Natural killer cell (primary cell): Measurements from ENCODE around the gene GRIK5. TPM values are rescaled to one million over a fixed set of nuclear protein-coding genes. Genes with fewer than 3 reads are reported as not detected.

Experiments used
- ATAC-seq, 3 donors: fragments of 150-1000 bp in 2 of 3; fragments of 200-7000 bp in 1 of 3; cut with Tn5 transposase; 1 replicate in 1 of 3; 2 replicates in 2 of 3; pipeline ENCODE4 v1.10.0; 2021; ENCODE audit warnings: mild to moderate bottlenecking in 2 of 3, moderate library complexity in 2 of 3
- DNase-seq, 2 donors: peaks; one replicate each; pipeline versions ENCODE4 v3.0.0 to v3.0.0-alpha.2; 2013 to 2021; ENCODE audit warnings: mixed read lengths in 1 of 2
- H3K27ac ChIP-seq: one replicate; pipeline ENCODE4 v1.5.1; 2013; ENCODE audit warnings: mild to moderate bottlenecking, low read length
- H3K27me3 ChIP-seq: one replicate; pipeline ENCODE4 v1.6.1; 2013; ENCODE audit warnings: low read length; ENCODE audit not compliant: control insufficient read depth, insufficient read depth
- H3K36me3 ChIP-seq: one replicate; pipeline ENCODE4 v1.6.1; 2013; ENCODE audit warnings: low read length; ENCODE audit not compliant: control insufficient read depth, insufficient read depth
- H3K4me1 ChIP-seq: one replicate; pipeline ENCODE4 v1.6.1; 2013; ENCODE audit warnings: low read length; ENCODE audit not compliant: control insufficient read depth, insufficient read depth
- H3K4me3 ChIP-seq: one replicate; pipeline ENCODE4 v1.5.1; 2013; ENCODE audit warnings: low read length
- H3K9me3 ChIP-seq: one replicate; pipeline ENCODE4 v1.6.1; 2013; ENCODE audit warnings: low read length; ENCODE audit not compliant: control insufficient read depth, insufficient read depth
- H3K27ac Mint-ChIP-seq, 2 donors: one replicate each; pipeline ENCODE4 v1.8.0; 2022; ENCODE audit warnings: mild to moderate bottlenecking in 2 of 2, mixed read lengths in 2 of 2, moderate library complexity in 1 of 2
- H3K27me3 Mint-ChIP-seq, 2 donors: one replicate each; pipeline ENCODE4 v1.8.0; 2022; ENCODE audit warnings: low read depth in 2 of 2, mixed read lengths in 2 of 2
- H3K36me3 Mint-ChIP-seq: one replicate; pipeline ENCODE4 v1.8.0; 2022; ENCODE audit warnings: mixed read lengths
- H3K4me1 Mint-ChIP-seq, 2 donors: one replicate each; pipeline ENCODE4 v1.8.0; 2022; ENCODE audit warnings: mixed read lengths in 2 of 2
- H3K4me3 Mint-ChIP-seq: one replicate; pipeline ENCODE4 v1.8.0; 2022; ENCODE audit warnings: mild to moderate bottlenecking, moderate library complexity, mixed read lengths
- H3K9me3 Mint-ChIP-seq, 2 donors: one replicate each; pipeline ENCODE4 v1.8.0; 2022; ENCODE audit warnings: mixed read lengths in 2 of 2
- CTCF ChIP-seq: fragments of 200-600 bp; IDR thresholded peaks from one replicate; pipeline ENCODE4 v1.8.0; 2022; ENCODE audit warnings: antibody characterized with exemption
- WGBS: methylation state at CpG from one replicate; pipeline ENCODE4 v1.1.7; 2013; ENCODE audit warnings: missing lambda C conversion rate; ENCODE audit not compliant: insufficient coverage; 5-methylcytosine and 5-hydroxymethylcytosine counted together
- intact Hi-C: fragments of 100-400 bp; cut with micrococcal nuclease; formaldehyde crosslinking; loops from one replicate; pipeline ENCODE4 v1.14.2; 2022
- total RNA-seq, 4 donors: library from RNA; stranded (reverse); fragments of 120-200 nt in 1 of 4; gene quantifications; one replicate each; pipeline versions ENCODE4 v1.2.3 to v1.2.4, GENCODE V29; 2013 to 2022

The GRIK5 gene
- total RNA-seq, 3 donors from 2014 or later (not counting 1 experiment from before 2014, with no cell fraction given), result 0.31 to 2.1 TPM; not detected in 1

GRCh38 chr19:42022616-42023015 is 47.4 kb downstream of the GRIK5 start:
- DNase-seq, result no peak
- 84% methylated on average over 5 of the region's 5 CpGs for WGBS
- no peak for TF ChIP-seq CTCF
- no peak for ATAC-seq
- Histone ChIP-seq H3K27ac (no peak overlapping the region), H3K4me3 (no peak overlapping the region), H3K9me3 (no peaks in the 10 kb centered on the region), H3K36me3 (no peaks in the 10 kb centered on the region), H3K4me1 (no peaks in the 10 kb centered on the region), H3K27me3 (no peaks in the 10 kb centered on the region)
- Mint-ChIP-seq H3K27me3 (peaks cover 0 to 20% of the 10 kb centered on the region in 2 donors), H3K4me3 (no peak overlapping the region), H3K27ac (no peak overlapping the region), H3K9me3 (no peaks in the 10 kb centered on the region), H3K4me1 (no peaks in the 10 kb centered on the region), H3K36me3 (no peaks in the 10 kb centered on the region)
- intact Hi-C loops, result no loop called here

GRCh38 chr19:42021185-42021584 is 48.8 kb downstream of the GRIK5 start:
- WGBS, result 61% methylated on average over 15 of the region's 15 CpGs

GRCh38 chr19:42018503-42019193 is 51.4 kb downstream of the GRIK5 start:
- no peak overlapping the region for H3K4me3 Mint-ChIP-seq

More at GRCh38 chr19:42021185-42021584, 48.8 kb downstream of the GRIK5 start:
- Histone ChIP-seq H3K4me3 (no peak overlapping the region), H3K27ac (no peak overlapping the region), H3K4me1 (no peaks in the 10 kb centered on the region), H3K36me3 (no peaks in the 10 kb centered on the region), H3K27me3 (no peaks in the 10 kb centered on the region), H3K9me3 (no peaks in the 10 kb centered on the region)
- no peaks in the 10 kb centered on the region for H3K4me1 Mint-ChIP-seq
- no peaks in the 10 kb centered on the region for H3K36me3 Mint-ChIP-seq
- TF ChIP-seq CTCF, result no peak
- H3K27ac Mint-ChIP-seq, result no peak overlapping the region
- DNase-seq (no peak), ATAC-seq (no peak)
- intact Hi-C loops, result no loop called here
- no peak overlapping the region for H3K4me3 Mint-ChIP-seq
- H3K9me3 Mint-ChIP-seq, result no peaks in the 10 kb centered on the region
- H3K27me3 Mint-ChIP-seq, result peaks cover 0 to 14% of the 10 kb centered on the region in 2 donors

More at GRCh38 chr19:42018503-42019193, 51.4 kb downstream of the GRIK5 start:
- no peak for DNase-seq
- no peak for ATAC-seq
- no peaks in the 10 kb centered on the region for H3K9me3 Mint-ChIP-seq
- no peak for TF ChIP-seq CTCF
- WGBS, result 82% methylated on average over 9 of the region's 11 CpGs
- H3K36me3 Mint-ChIP-seq, result no peaks in the 10 kb centered on the region
- Histone ChIP-seq H3K27me3 (no peaks in the 10 kb centered on the region), H3K27ac (no peak overlapping the region), H3K9me3 (no peaks in the 10 kb centered on the region), H3K4me3 (no peak overlapping the region), H3K4me1 (no peaks in the 10 kb centered on the region), H3K36me3 (no peaks in the 10 kb centered on the region)
- no peak overlapping the region for H3K27ac Mint-ChIP-seq
- H3K4me1 Mint-ChIP-seq, result no peaks in the 10 kb centered on the region
- intact Hi-C loops, result no loop called here
- H3K27me3 Mint-ChIP-seq, result peaks cover 0 to 4% of the 10 kb centered on the region in 2 donors
